ENCODE measurements around the gene NUB1. TPM values are rescaled to one million over a fixed set of nuclear protein-coding genes. Genes with fewer than 3 reads are reported as not detected.

NUB1 gene
- total RNA-seq, 1 donor from 2014 or later = 40.3 TPM

DNA sequence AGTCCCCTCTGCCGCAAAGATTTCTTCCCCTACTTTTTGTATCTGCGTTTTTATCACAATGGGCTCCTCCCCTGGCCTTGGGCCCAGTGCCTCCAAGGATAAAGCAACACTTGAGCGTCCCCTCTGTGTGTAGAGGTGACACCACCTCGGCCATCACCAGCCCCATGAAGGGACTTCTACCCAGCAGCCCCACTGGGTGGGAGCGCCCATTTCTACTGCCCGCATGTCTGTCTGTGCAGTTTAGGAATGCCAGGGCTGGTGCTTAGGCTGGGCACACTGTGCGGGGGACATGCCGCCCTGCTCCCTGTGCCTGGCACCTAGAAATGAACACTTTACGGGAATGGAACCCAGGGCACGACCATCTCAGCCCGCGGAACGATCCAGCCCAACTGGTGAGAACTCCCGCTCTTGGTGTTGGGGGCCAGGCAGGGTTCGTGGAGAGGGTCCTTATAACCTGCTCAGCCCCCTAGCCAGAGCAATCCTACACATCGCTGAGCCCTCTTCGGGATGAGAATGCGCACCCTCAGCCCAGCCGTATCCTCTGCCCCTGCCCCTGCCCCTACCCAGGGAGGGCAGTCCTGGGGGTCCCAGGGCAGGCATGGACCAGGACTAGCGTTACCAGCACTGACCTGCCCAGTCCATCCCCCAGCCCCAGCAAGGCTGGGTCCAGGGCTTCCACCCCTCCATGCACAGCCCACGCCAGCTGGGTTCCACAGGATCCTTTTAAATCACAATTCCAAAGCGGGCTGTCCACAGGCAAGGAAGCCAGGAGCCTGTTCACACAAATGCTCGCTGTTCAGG lies 85.5 kb downstream of the NUB1 start:
- no peaks in the 10 kb centered on the region for H3K36me3 Mint-ChIP-seq (ENCODE audit: low read depth)
- intact Hi-C loops (cut with micrococcal nuclease) = no loop called here
- H3K27ac Mint-ChIP-seq = no peak overlapping the region
- no peaks in the 10 kb centered on the region for H3K9me3 Mint-ChIP-seq
- no peak for DNase-seq (ENCODE audit: low spot score)
- peaks cover 12% of the 10 kb centered on the region for H3K27me3 Mint-ChIP-seq (ENCODE audit: insufficient read depth)
- H3K4me1 Mint-ChIP-seq (ENCODE audit: low read depth) = peaks cover 15% of the 10 kb centered on the region
- H3K4me3 Mint-ChIP-seq = no peak overlapping the region

DNA sequence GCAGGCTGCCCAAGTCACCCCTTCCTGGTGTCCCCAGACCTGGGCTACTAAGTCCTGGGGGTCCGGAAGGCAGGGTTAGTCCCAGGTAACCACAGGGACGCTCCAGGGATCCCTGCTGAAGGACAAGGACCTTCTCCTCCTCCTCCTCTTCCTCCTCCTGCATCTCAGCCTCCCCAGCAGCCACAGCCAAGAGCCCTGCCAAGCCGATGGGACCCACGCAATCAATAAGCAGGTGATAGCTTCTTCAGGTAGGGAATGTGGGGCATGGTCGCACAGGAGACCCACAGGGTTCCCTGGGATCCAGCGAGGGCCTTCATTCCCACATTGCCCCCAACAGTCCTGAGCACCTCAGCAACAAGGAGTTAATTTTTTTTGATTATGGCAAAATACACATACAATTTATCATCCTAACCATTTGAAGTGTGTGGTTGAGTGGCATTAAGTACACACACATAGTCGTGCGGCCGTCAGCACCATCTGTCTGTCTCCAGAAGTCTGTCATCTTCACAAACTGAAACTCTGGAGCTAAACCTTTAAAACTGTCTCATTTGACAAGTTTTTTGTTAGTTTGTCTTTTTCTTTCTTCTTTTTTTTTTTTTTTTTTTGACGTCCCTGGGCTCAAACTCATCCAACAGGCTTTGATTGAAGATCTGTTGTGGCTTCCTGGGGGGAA lies 86.2 kb downstream of the NUB1 start:
- H3K27ac Mint-ChIP-seq = no peak overlapping the region
- intact Hi-C loops (cut with micrococcal nuclease) = no loop called here

More for the DNA sequence above, 86.2 kb downstream of the NUB1 start:
- no peaks in the 10 kb centered on the region for H3K36me3 Mint-ChIP-seq (ENCODE audit: low read depth)
- DNase-seq (ENCODE audit: low spot score) = no peak
- H3K4me1 Mint-ChIP-seq (ENCODE audit: low read depth) = peaks cover 18% of the 10 kb centered on the region
- H3K27me3 Mint-ChIP-seq (ENCODE audit: insufficient read depth) = peaks cover 11% of the 10 kb centered on the region
- no peaks in the 10 kb centered on the region for H3K9me3 Mint-ChIP-seq
- H3K4me3 Mint-ChIP-seq = no peak overlapping the region

Other genes starting within 250 kb of the NUB1 start
- not detected in 2 replicates for gene GBX1, start 174.1 kb upstream of the NUB1 start, total RNA-seq
- gene ASB10, start 154.6 kb upstream of the NUB1 start, total RNA-seq = not detected in 2 replicates
- not detected in 2 replicates for gene H2BK1, start 131.3 kb upstream of the NUB1 start, total RNA-seq
- 81.7 and 85.4 TPM in 2 replicates for gene ABCF2, start 114.6 kb upstream of the NUB1 start, total RNA-seq
- gene CHPF2, start 109.3 kb upstream of the NUB1 start, total RNA-seq = 45.6 and 48.5 TPM in 2 replicates
- gene SMARCD3, start 93.1 kb upstream of the NUB1 start, total RNA-seq = 2.4 and 3.1 TPM in 2 replicates
- gene WDR86, start 68.2 kb downstream of the NUB1 start, total RNA-seq = not detected in 2 replicates
- 0.22 TPM in 1 of 2 replicates, not detected in the other for gene CRYGN, start 98.3 kb downstream of the NUB1 start, total RNA-seq
- 62.5 and 65.5 TPM in 2 replicates for gene RHEB, start 178.1 kb downstream of the NUB1 start, total RNA-seq

Measured in activated T-helper 1 cell treated with anti-CD3 and anti-CD28 coated beads, Interleukin-12 subunit alpha, Interleukin-12 subunit beta, Interleukin-2, Interleukin-4 antibody, amounts not matched to agents 30 ng/mL and 10 ng/mL and 1 ng/mL, durations not matched to agents 14 hours and 24 hours and 36 hours (primary cell).